Neuronal stem cell (in vitro differentiated cells): ENCODE measurements around the gene NDUFAB1. TPM values are rescaled to one million over a fixed set of nuclear protein-coding genes. Genes with fewer than 3 reads are reported as not detected.

Experiments
- DNase-seq: peaks from one replicate; pipeline ENCODE4 v3.0.0-alpha.2; 2013; ENCODE audit warnings: low spot score
- H2AFZ ChIP-seq: one replicate; pipeline ENCODE4 v1.6.1; 2013; ENCODE audit warnings: mild to moderate bottlenecking, low read length, inconsistent platforms
- H2AK5ac ChIP-seq: 2 replicates; pipeline ENCODE4 v1.6.1; 2013; ENCODE audit warnings: low read depth, mild to moderate bottlenecking, inconsistent platforms, low read length, moderate library complexity, mixed read lengths
- H2BK120ac ChIP-seq: 2 replicates; pipeline ENCODE4 v1.6.1; 2013; ENCODE audit warnings: low read depth, mild to moderate bottlenecking, inconsistent platforms, low read length, moderate library complexity, mixed read lengths
- H2BK12ac ChIP-seq: one replicate; pipeline ENCODE4 v1.6.1; 2013; ENCODE audit warnings: low read length, inconsistent platforms
- H2BK15ac ChIP-seq: 2 replicates; pipeline ENCODE4 v1.6.1; 2013; ENCODE audit warnings: mild to moderate bottlenecking, low read length, inconsistent platforms, mixed read lengths
- H2BK5ac ChIP-seq: one replicate; pipeline ENCODE4 v1.6.1; 2013; ENCODE audit warnings: inconsistent platforms, mild to moderate bottlenecking, low read length, moderate library complexity
- H3K14ac ChIP-seq: one replicate; pipeline ENCODE4 v1.6.1; 2013; ENCODE audit warnings: low read length, inconsistent platforms
- H3K18ac ChIP-seq: 2 replicates; pipeline ENCODE4 v1.6.1; 2013; ENCODE audit warnings: low read length, inconsistent platforms
- H3K23ac ChIP-seq: 2 replicates; pipeline ENCODE4 v1.6.1; 2013; ENCODE audit warnings: low read depth, mild to moderate bottlenecking, mixed read lengths, low read length, inconsistent platforms; ENCODE audit not compliant: poor library complexity
- H3K27ac ChIP-seq: replicated peaks from 3 replicates; pipeline ENCODE4 v1.5.1; 2013; ENCODE audit warnings: low read length, inconsistent platforms
- H3K27me3 ChIP-seq, 3 experiments: 2 replicates each; pipeline ENCODE4 v1.6.1; 2013; ENCODE audit warnings: low read length in 3 of 3, mild to moderate bottlenecking in 2 of 3, inconsistent platforms in 1 of 3, low read depth in 1 of 3, mixed read lengths in 1 of 3, moderate library complexity in 1 of 3; ENCODE audit not compliant: control insufficient read depth in 3 of 3, insufficient read depth in 3 of 3
- H3K36me3 ChIP-seq, 2 donors: replicated peaks in 1 of 2; 2 replicates each; pipeline ENCODE4 v1.6.1; 2013; ENCODE audit warnings: low read length in 2 of 2; ENCODE audit not compliant: control insufficient read depth in 2 of 2, insufficient read depth in 2 of 2
- H3K4ac ChIP-seq: 2 replicates; pipeline ENCODE4 v1.6.1; 2013; ENCODE audit warnings: inconsistent platforms, mild to moderate bottlenecking, low read length, moderate library complexity
- H3K4me1 ChIP-seq, 2 donors: 1 replicate in 1 of 2; 2 replicates in 1 of 2; pipeline ENCODE4 v1.6.1; 2013; ENCODE audit warnings: low read length in 2 of 2, low read depth in 1 of 2; ENCODE audit not compliant: control insufficient read depth in 2 of 2, insufficient read depth in 1 of 2
- H3K4me2 ChIP-seq: one replicate; pipeline ENCODE4 v1.6.1; 2013; ENCODE audit warnings: mild to moderate bottlenecking, low read length, inconsistent platforms; ENCODE audit not compliant: insufficient read depth, poor library complexity, severe bottlenecking
- H3K4me3 ChIP-seq, 2 donors: 2 replicates each; pipeline ENCODE4 v1.5.1; 2013; ENCODE audit warnings: low read length in 2 of 2, mild to moderate bottlenecking in 2 of 2, inconsistent platforms in 1 of 2, moderate library complexity in 1 of 2
- H3K79me1 ChIP-seq: one replicate; pipeline ENCODE4 v1.6.1; 2013; ENCODE audit warnings: low read depth, mild to moderate bottlenecking, inconsistent platforms, low read length, moderate library complexity
- H3K9ac ChIP-seq: one replicate; pipeline ENCODE4 v1.6.1; 2013; ENCODE audit warnings: mild to moderate bottlenecking, low read depth, low read length, inconsistent platforms; ENCODE audit not compliant: poor library complexity
- H3K9me3 ChIP-seq, 2 donors: replicated peaks in 1 of 2; 2 replicates each; pipeline versions ENCODE3 to v1.6.1; 2013; ENCODE audit warnings: low read length in 2 of 2, mild to moderate bottlenecking in 2 of 2, inconsistent platforms in 1 of 2, low read depth in 1 of 2, mixed read lengths in 1 of 2, moderate library complexity in 1 of 2; ENCODE audit not compliant: control insufficient read depth in 2 of 2, insufficient read depth in 1 of 2
- H4K8ac ChIP-seq: one replicate; pipeline ENCODE4 v1.6.1; 2013; ENCODE audit warnings: low read depth, mild to moderate bottlenecking, inconsistent platforms, low read length, moderate library complexity
- H4K91ac ChIP-seq: one replicate; pipeline ENCODE4 v1.6.1; 2013; ENCODE audit warnings: low read length, low read depth, mild to moderate bottlenecking, inconsistent platforms; ENCODE audit not compliant: poor library complexity
- WGBS, 2 donors: extraction: QIAGEN DNeasy Blood & Tissue Kit; methylation state at CpG; one replicate each; pipeline ENCODE4 v1.1.7; 2013; ENCODE audit warnings: missing lambda C conversion rate in 2 of 2, mixed read lengths in 1 of 2; ENCODE audit not compliant: insufficient read length in 2 of 2, insufficient replicate concordance in 1 of 2; ENCODE audit errors: extremely low coverage in 2 of 2; 5-methylcytosine and 5-hydroxymethylcytosine counted together
- polyA plus RNA-seq, 2 experiments: library from polyadenylated mRNA; stranded (reverse); fragments of 200-250 nt; gene quantifications; one replicate each; pipeline ENCODE4 v1.2.3, GENCODE V29; 2013

NDUFAB1 gene
- 209 TPM for polyA plus RNA-seq (2013, experiment 1 of 2)
- 214 TPM for polyA plus RNA-seq (2013, experiment 2 of 2)

DNA sequence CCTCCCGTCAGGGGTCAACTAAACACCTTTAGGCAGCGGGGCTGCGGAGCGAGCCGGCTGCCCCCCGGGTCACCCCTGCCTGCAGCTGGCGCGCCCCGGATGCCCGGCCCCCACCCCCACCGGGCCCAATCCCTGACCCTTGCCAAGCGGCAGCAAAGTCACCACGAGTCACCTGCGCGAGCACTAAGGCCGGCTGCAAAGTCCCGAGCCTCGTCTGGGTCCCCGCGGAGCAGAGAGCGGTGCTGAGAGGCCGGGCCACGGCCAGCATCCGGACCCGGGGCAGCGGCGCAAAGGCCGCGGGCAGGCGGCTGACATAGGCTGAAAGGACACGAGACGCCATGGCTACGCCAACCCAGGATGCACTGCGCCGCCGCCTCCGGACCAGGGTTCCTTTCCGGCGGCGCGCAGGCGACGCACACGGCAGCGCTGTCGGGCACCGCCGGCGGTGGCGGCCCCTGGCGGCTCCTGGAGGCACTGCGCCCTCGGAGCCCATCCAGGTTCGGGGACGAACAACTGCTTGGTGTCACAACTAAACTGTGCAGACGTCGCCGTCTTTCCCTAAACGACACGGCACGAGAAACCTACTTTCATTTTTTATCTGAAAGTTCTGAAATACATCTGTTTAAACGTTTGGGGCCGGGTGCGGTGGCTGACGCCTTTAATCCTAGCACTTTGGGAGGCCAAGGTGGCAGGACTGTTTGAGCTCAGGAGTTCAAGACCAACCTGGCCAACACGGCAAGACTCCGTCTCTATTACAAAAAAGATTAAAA is at the start of gene NDUFAB1:
NDUFAB1 (minus strand) TSS at position 366 of the 770 bp plus-strand sequence; CDS start at position 340, 26 bp downstream.
- Histone ChIP-seq H3K9ac (peak within 1 kb of the TSS; percentile 91), H4K91ac (no peak within 1 kb of the TSS), H3K4me1 (peaks cover 4 to 11% of the 10 kb centered on the region in 2 donors), H3K4me2 (peak within 1 kb of the TSS; percentile 93), H3K4ac (peak within 1 kb of the TSS; percentile 72), H3K36me3 (peaks cover 11 to 36% of the 10 kb centered on the region in 2 donors), H3K23ac (peak within 1 kb of the TSS; percentile 73), H2AK5ac (peak within 1 kb of the TSS; percentile 98), H3K27ac (peak within 1 kb of the TSS; percentile 57), H4K8ac (no peak within 1 kb of the TSS), H2BK120ac (no peak within 1 kb of the TSS), H3K4me3 (peak within 1 kb of the TSS; percentile 98 to 99), H3K79me1 (peaks cover 5% of the 10 kb centered on the region), H2AFZ (peak within 1 kb of the TSS; percentile 94), H3K18ac (peak within 1 kb of the TSS; percentile 98), H2BK12ac (no peak within 1 kb of the TSS), H3K14ac (peak within 1 kb of the TSS; percentile 91), H3K27me3 (no peaks in the 10 kb centered on the region), H2BK5ac (peak within 1 kb of the TSS; percentile 0), H3K9me3 (no peaks in the 10 kb centered on the region), H2BK15ac (no peak within 1 kb of the TSS)
- peak; percentile 89 for DNase-seq
- WGBS, 2 donors: no CpG with 5 or more reads among the region's 67 CpGs

DNA sequence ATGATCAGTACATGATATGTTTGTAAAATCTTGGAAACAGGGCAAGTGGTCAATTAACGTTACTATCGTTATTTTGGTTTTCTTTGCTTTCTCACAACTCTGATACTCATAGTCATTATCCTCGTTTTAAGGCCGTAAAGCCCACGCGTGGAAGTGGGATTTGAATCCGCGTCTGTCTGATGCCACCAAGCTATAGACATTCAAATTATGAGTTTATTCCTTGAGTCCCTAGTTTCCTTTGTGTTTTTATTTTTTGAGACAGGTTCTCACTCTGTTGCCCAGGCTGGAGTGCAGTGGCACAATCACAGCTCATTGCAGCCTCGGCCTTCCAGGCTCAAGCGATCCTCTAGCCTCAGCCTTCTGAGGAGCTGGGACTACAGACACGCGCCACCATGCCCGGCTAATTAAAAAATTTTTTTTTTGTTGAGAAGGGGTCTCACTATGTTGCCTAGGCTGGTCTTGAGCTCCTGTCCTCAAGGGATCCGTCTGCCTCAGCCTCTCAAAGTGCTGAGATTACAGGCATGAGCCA is 46.2 kb upstream of the NDUFAB1 start:
- no peak overlapping the region for H2BK120ac ChIP-seq
- no peak overlapping the region for H4K8ac ChIP-seq
- H2AFZ ChIP-seq: peak overlapping the region; percentile 96
- DNase-seq: no peak
- no peak overlapping the region for H3K9ac ChIP-seq
- no peaks in the 10 kb centered on the region for H3K27me3 ChIP-seq
- H3K36me3 ChIP-seq: peaks cover 4 to 56% of the 10 kb centered on the region in 2 donors
- H3K9me3 ChIP-seq: no peaks in the 10 kb centered on the region
- peak overlapping the region; percentile 69 for H3K4me2 ChIP-seq
- no peak overlapping the region for H3K4ac ChIP-seq
- WGBS, 2 donors: no CpG with 5 or more reads among the region's 14 CpGs
- no peak overlapping the region for H2BK12ac ChIP-seq
- peak overlapping the region; percentile 87 to 96 for H3K4me3 ChIP-seq
- H3K18ac ChIP-seq: no peak overlapping the region
- peaks cover 7 to 9% of the 10 kb centered on the region in 2 donors for H3K4me1 ChIP-seq
- H3K79me1 ChIP-seq: peaks cover 8% of the 10 kb centered on the region
- no peak overlapping the region for H3K23ac ChIP-seq
- no peak overlapping the region for H2BK15ac ChIP-seq
- no peak overlapping the region for H4K91ac ChIP-seq
- no peak overlapping the region for H2AK5ac ChIP-seq
- no peak overlapping the region for H3K14ac ChIP-seq
- H3K27ac ChIP-seq: no peak overlapping the region
- H2BK5ac ChIP-seq: no peak overlapping the region

DNA sequence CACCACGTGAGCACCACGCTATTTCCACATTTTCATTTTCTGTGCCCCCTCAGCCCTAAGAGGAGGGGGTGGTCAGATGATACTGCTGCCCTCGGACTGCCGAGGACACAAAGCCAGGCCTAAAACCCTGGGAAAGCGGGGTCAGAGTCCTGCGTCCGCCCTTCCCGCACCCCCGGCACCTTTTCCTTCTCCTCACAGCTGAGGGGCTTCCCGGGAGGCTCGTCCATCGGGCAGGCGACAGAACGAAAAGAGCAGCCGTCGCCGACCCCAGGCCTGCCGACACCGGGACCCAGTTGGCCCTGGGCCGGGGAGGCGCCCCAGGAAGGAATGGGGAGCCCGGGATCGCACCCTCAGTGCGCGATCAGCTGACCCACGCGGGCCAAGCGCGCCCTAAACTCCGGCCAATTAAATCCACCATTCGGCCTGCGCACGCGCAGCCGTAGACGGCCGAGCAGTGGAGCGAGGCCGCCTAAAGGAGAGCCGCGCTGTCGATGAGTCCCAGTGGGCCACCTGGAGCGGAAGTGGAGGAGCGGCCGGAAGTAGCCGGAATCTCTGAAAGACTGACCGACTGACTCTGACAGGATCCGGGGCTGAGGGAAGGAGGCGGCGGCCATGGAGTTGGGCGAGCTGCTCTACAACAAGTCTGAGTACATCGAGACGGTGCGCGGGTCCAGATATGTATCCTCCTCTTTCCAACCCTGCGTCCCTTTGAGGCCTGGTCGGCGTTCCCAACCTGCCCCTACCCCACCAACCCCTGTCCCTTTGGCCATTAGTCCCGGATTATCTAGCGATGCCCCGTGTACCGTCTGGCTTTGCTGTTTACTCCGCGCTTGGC is 45.0 kb upstream of the NDUFAB1 start, which contains the start of the genes DCTN5 and PALB2:
DCTN5 (plus strand) TSS at position 536 of the 835 bp plus-strand sequence; CDS start at position 613, 77 bp downstream.
PALB2 (minus strand) TSS at position 380 of the 835 bp plus-strand sequence; CDS start at position 227, 153 bp downstream.
- Histone ChIP-seq H3K14ac (peak within 1 kb of the TSS; percentile 75), H2AK5ac (peak within 1 kb of the TSS; percentile 83), H3K18ac (peak within 1 kb of the TSS; percentile 95), H3K4me2 (peak within 1 kb of the TSS; percentile 83), H4K8ac (peak within 1 kb of the TSS; percentile 76), H3K79me1 (peaks cover 8% of the 10 kb centered on the region), H2BK120ac (peak within 1 kb of the TSS; percentile 69), H4K91ac (no peak within 1 kb of the TSS), H3K27ac (peak within 1 kb of the TSS; percentile 54), H2BK15ac (no peak within 1 kb of the TSS), H3K9ac (peak within 1 kb of the TSS; percentile 97), H2BK5ac (peak within 1 kb of the TSS; percentile 63), H3K4me1 (peaks cover 7 to 9% of the 10 kb centered on the region in 2 donors), H3K23ac (peak within 1 kb of the TSS; percentile 87), H3K4ac (no peak within 1 kb of the TSS), H2BK12ac (no peak within 1 kb of the TSS), H3K4me3 (peak within 1 kb of the TSS; percentile 87 to 98), H3K9me3 (no peaks in the 10 kb centered on the region), H3K36me3 (peaks cover 4 to 58% of the 10 kb centered on the region in 2 donors), H3K27me3 (no peaks in the 10 kb centered on the region), H2AFZ (peak within 1 kb of the TSS; percentile 96)
- no CpG with 5 or more reads among the region's 64 CpGs for WGBS, 2 donors
- peak; percentile 89 for DNase-seq
